ENCODE results near the gene NDUFS4. TPM values are rescaled to one million over a fixed set of nuclear protein-coding genes. Genes with fewer than 3 reads are reported as not detected.

NDUFS4 gene
- total and polyA plus RNA-seq, 2 experiments from 2014 or later, result 113 to 150 TPM

DNA sequence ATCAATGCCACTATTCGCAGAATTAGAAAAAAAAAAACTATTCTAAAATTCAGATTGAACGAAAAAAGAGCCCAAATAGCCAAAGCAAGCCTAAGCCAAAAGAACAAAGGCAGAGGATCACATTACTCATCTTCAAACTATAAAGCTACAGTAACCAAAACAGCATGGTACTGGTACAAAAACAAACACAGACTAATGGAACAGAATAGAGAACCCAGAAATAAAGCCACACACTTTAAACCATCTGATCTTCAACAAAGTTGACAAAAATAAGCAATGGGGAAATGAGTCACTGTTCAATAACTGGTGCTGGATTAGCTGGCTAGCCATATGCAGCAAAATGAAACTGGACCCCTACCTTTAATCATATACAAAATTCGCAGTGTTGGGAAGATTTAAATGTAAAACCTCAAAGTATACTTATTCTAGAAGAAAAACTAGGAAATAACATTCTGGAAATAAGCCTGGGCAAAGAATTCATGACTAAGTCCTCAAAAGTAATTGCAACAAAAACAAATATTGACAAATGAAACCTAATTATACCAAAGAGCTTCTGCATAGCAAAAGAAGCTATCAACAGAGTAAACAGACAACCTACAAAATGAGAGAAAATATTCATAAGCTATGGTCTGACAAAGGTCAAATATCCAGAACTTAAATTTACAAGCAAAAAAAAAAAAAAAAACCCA is 153.7 kb downstream of the NDUFS4 start:
- Histone ChIP-seq H3K27ac (no peak overlapping the region), H3K36me3 (replicated peaks; ENCODE audit: insufficient read depth, low read depth) (no peaks in the 10 kb centered on the region), H3K27me3 (no peaks in the 10 kb centered on the region), H3K4me1 (ENCODE audit: insufficient read depth) (no peaks in the 10 kb centered on the region), H4K20me1 (ENCODE audit: insufficient read depth, poor library complexity, severe bottlenecking) (no peaks in the 10 kb centered on the region), H3K9me3 (ENCODE audit: low read depth) (no peaks in the 10 kb centered on the region), H3K4me3 (no peak overlapping the region), H3K9me2 (replicated peaks; ENCODE audit: insufficient read depth) (no peaks in the 10 kb centered on the region), H3K4me2 (no peak overlapping the region), H2AFZ (no peak overlapping the region), H3K79me2 (no peaks in the 10 kb centered on the region)
- 82% methylated on average over 3 of the region's 3 CpGs for WGBS (ENCODE audit: low lambda C conversion rate, missing lambda C conversion rate)
- no peak for DNase-seq (ENCODE audit: low spot score)
- TF ChIP-seq EZH2 (IDR thresholded peaks at IDR 0.05; ENCODE audit: borderline replicate concordance) (no peak), EZH2phosphoT487 (IDR thresholded peaks at IDR 0.05; ENCODE audit: low read depth, severe bottlenecking, unreplicated experiment) (no peak)
- TF ChIP-seq, protein P1, sequence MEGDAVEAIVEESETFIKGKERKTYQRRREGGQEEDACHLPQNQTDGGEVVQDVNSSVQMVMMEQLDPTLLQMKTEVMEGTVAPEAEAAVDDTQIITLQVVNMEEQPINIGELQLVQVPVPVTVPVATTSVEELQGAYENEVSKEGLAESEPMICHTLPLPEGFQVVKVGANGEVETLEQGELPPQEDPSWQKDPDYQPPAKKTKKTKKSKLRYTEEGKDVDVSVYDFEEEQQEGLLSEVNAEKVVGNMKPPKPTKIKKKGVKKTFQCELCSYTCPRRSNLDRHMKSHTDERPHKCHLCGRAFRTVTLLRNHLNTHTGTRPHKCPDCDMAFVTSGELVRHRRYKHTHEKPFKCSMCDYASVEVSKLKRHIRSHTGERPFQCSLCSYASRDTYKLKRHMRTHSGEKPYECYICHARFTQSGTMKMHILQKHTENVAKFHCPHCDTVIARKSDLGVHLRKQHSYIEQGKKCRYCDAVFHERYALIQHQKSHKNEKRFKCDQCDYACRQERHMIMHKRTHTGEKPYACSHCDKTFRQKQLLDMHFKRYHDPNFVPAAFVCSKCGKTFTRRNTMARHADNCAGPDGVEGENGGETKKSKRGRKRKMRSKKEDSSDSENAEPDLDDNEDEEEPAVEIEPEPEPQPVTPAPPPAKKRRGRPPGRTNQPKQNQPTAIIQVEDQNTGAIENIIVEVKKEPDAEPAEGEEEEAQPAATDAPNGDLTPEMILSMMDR (IDR thresholded peaks at IDR 0.05; ENCODE audit: poor library complexity), result no peak

DNA sequence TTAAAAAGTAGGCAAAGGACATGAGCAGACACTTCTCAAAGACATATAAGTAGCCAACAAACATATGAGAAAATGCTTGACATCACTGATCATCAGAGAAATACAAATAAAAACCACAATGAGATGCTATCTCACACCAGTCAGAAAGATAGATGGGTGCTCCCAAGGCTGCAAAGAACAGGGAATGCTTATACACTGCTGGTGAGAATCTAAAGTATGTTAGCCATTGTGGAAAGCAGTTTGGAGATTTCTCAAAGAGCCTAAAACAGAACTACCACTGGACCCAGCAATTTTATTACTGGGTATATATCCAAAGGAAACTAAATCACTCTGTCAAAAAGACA is 154.2 kb downstream of the NDUFS4 start:
- no peak for DNase-seq (ENCODE audit: low spot score)
- no peak overlapping the region for H3K4me2 ChIP-seq
- no peak overlapping the region for H3K4me3 ChIP-seq
- no peak for TF ChIP-seq EZH2phosphoT487 (IDR thresholded peaks at IDR 0.05; ENCODE audit: low read depth, severe bottlenecking, unreplicated experiment)
- TF ChIP-seq EZH2 (IDR thresholded peaks at IDR 0.05; ENCODE audit: borderline replicate concordance), result no peak
- no peaks in the 10 kb centered on the region for H3K9me3 ChIP-seq (ENCODE audit: low read depth)
- H3K27me3 ChIP-seq, result no peaks in the 10 kb centered on the region
- no peaks in the 10 kb centered on the region for H3K79me2 ChIP-seq
- no peak overlapping the region for H3K27ac ChIP-seq
- no peaks in the 10 kb centered on the region for H4K20me1 ChIP-seq (ENCODE audit: insufficient read depth, poor library complexity, severe bottlenecking)
- no peaks in the 10 kb centered on the region for H3K36me3 ChIP-seq (replicated peaks; ENCODE audit: insufficient read depth, low read depth)
- H2AFZ ChIP-seq, result no peak overlapping the region
- no peaks in the 10 kb centered on the region for H3K4me1 ChIP-seq (ENCODE audit: insufficient read depth)
- H3K9me2 ChIP-seq (replicated peaks; ENCODE audit: insufficient read depth), result no peaks in the 10 kb centered on the region

DNA sequence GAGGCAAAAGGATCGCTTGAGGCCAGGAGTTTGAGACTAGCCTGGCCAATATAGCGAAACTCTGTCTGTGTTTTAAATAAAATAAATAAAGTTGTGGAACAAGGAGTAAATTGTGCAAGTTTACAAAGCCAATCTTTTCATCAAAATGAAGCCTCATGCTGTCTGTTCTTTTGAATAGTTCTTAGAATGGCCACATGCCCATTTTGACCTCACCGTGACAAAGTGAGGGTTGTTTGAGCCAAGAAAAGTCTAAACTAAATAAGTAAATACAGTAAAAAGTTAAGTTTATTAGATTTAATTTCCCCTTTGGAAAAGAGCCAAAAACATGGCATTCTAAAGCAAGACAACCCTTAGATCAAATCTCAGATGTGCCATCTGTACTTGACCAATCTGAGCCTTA is 165.7 kb downstream of the NDUFS4 start:
- Histone ChIP-seq H3K27me3 (no peaks in the 10 kb centered on the region), H3K4me1 (ENCODE audit: insufficient read depth) (no peaks in the 10 kb centered on the region), H2AFZ (no peak overlapping the region), H3K9me2 (replicated peaks; ENCODE audit: insufficient read depth) (no peaks in the 10 kb centered on the region), H4K20me1 (ENCODE audit: insufficient read depth, poor library complexity, severe bottlenecking) (no peaks in the 10 kb centered on the region), H3K27ac (no peak overlapping the region), H3K4me3 (no peak overlapping the region), H3K36me3 (replicated peaks; ENCODE audit: insufficient read depth, low read depth) (no peaks in the 10 kb centered on the region), H3K79me2 (no peaks in the 10 kb centered on the region), H3K9me3 (ENCODE audit: low read depth) (no peaks in the 10 kb centered on the region), H3K4me2 (no peak overlapping the region)
- WGBS (ENCODE audit: low lambda C conversion rate, missing lambda C conversion rate), result 89% methylated on average over 3 of the region's 3 CpGs
- TF ChIP-seq EZH2 (IDR thresholded peaks at IDR 0.05; ENCODE audit: borderline replicate concordance) (no peak), EZH2phosphoT487 (IDR thresholded peaks at IDR 0.05; ENCODE audit: low read depth, severe bottlenecking, unreplicated experiment) (no peak)
- TF ChIP-seq, protein P1 (IDR thresholded peaks at IDR 0.05; ENCODE audit: poor library complexity), result no peak
- no peak for DNase-seq (ENCODE audit: low spot score)

DNA sequence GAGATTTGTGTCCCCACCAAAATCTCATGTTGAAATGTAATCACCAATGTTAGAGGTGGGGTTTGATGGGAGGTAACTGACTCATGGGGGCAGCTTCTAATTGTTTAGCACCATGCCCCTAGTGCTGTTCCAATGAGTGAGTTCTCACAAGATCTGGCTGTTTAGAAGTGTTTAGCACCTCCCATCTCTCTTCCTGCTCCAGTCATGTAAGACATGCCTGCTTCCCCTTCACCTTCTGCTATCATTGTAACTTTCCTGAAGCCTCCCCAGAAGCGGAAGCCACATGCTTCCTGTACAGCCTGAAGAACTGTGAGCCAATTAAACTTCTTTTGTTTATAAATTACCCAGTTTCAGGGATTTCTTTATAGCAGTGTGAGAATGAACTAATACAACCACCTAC is 170.5 kb downstream of the NDUFS4 start:
- Histone ChIP-seq H3K79me2 (no peaks in the 10 kb centered on the region), H3K36me3 (replicated peaks; ENCODE audit: insufficient read depth, low read depth) (no peaks in the 10 kb centered on the region), H3K9me2 (replicated peaks; ENCODE audit: insufficient read depth) (no peaks in the 10 kb centered on the region), H4K20me1 (ENCODE audit: insufficient read depth, poor library complexity, severe bottlenecking) (no peaks in the 10 kb centered on the region), H3K4me2 (no peak overlapping the region), H3K9me3 (ENCODE audit: low read depth) (no peaks in the 10 kb centered on the region), H3K4me3 (no peak overlapping the region), H2AFZ (no peak overlapping the region), H3K27me3 (no peaks in the 10 kb centered on the region), H3K4me1 (ENCODE audit: insufficient read depth) (no peaks in the 10 kb centered on the region), H3K27ac (no peak overlapping the region)
- no peak for TF ChIP-seq EZH2 (IDR thresholded peaks at IDR 0.05; ENCODE audit: borderline replicate concordance)
- TF ChIP-seq, protein P1 (IDR thresholded peaks at IDR 0.05; ENCODE audit: poor library complexity), result no peak
- no peak for TF ChIP-seq EZH2phosphoT487 (IDR thresholded peaks at IDR 0.05; ENCODE audit: low read depth, severe bottlenecking, unreplicated experiment)
- 78% methylated on average over 1 of the region's 1 CpG for WGBS (ENCODE audit: low lambda C conversion rate, missing lambda C conversion rate)
- DNase-seq (ENCODE audit: low spot score), result no peak

Other genes with a start within 250 kb of the NDUFS4 start
- 15.3 and 18.4 TPM in 2 replicates for gene FST, start 80.0 kb upstream of the NDUFS4 start, total RNA-seq
- 32.6 and 35.4 TPM in 2 replicates for gene FST, start 80.0 kb upstream of the NDUFS4 start, polyA plus RNA-seq